Liver (tissue), 10 donors: ENCODE data around the gene IQCE. TPM values are rescaled to one million over a fixed set of nuclear protein-coding genes. Genes with fewer than 3 reads are reported as not detected.
A peak's percentile ranks its signal among the peaks of the same experiment; 100 is the strongest.

Experiments
- DNase-seq: peaks from one replicate; pipeline ENCODE4 v3.0.0-alpha.2; 2017; ENCODE audit warnings: low spot score
- H3K27ac ChIP-seq, 2 donors: one replicate each; pipeline ENCODE4 v1.7.0; 2013; ENCODE audit warnings: inconsistent platforms in 2 of 2, low read length in 2 of 2, control low read depth in 1 of 2, low read depth in 1 of 2, mild to moderate bottlenecking in 1 of 2
- H3K27me3 ChIP-seq, 4 donors: one replicate each; pipeline versions ENCODE4 v1.6.1 to v1.7.0; 2013; ENCODE audit warnings: low read length in 3 of 4, inconsistent platforms in 1 of 4, mild to moderate bottlenecking in 1 of 4, moderate library complexity in 1 of 4; ENCODE audit not compliant: control insufficient read depth in 4 of 4, insufficient read depth in 4 of 4
- H3K36me3 ChIP-seq, 4 donors: one replicate each; pipeline versions ENCODE4 v1.6.1 to v1.7.0; 2013; ENCODE audit warnings: low read length in 3 of 4, mild to moderate bottlenecking in 3 of 4, low read depth in 1 of 4, moderate library complexity in 1 of 4; ENCODE audit not compliant: control insufficient read depth in 4 of 4, insufficient read depth in 3 of 4
- H3K4me1 ChIP-seq, 4 donors: one replicate each; pipeline versions ENCODE4 v1.6.1 to v1.7.0; 2013; ENCODE audit warnings: low read length in 3 of 4, mild to moderate bottlenecking in 3 of 4, moderate library complexity in 1 of 4; ENCODE audit not compliant: control insufficient read depth in 4 of 4, insufficient read depth in 4 of 4
- H3K4me3 ChIP-seq, 3 donors: one replicate each; pipeline versions ENCODE4 v1.6.1 to v1.7.0; 2013; ENCODE audit warnings: low read length in 3 of 3, control low read depth in 1 of 3, low read depth in 1 of 3, mild to moderate bottlenecking in 1 of 3
- H3K9ac ChIP-seq, 2 donors: one replicate each; pipeline ENCODE4 v1.7.0; 2013; ENCODE audit warnings: low read length in 2 of 2, mild to moderate bottlenecking in 2 of 2, moderate library complexity in 2 of 2, control low read depth in 1 of 2, low read depth in 1 of 2
- H3K9me3 ChIP-seq, 4 donors: one replicate each; pipeline versions ENCODE4 v1.6.1 to v1.7.0; 2013; ENCODE audit warnings: low read length in 3 of 4; ENCODE audit not compliant: control insufficient read depth in 4 of 4
- EGR1 ChIP-seq, 2 donors: IDR thresholded peaks; 2 replicates each; pipeline ENCODE4 v1.6.1; 2016 to 2018; ENCODE audit warnings: antibody characterized with exemption in 2 of 2, low read depth in 2 of 2
- FOXA1 ChIP-seq: IDR thresholded peaks from 2 replicates; pipeline ENCODE4 v1.6.1; 2016; ENCODE audit warnings: antibody characterized with exemption
- FOXA2 ChIP-seq: IDR thresholded peaks from 2 replicates; pipeline ENCODE4 v1.6.1; 2016; ENCODE audit warnings: antibody characterized with exemption
- GABPA ChIP-seq, 2 donors: IDR thresholded peaks in 1 of 2; conservative IDR thresholded peaks in 1 of 2; 2 replicates each; pipeline ENCODE4 v1.6.1; 2016; ENCODE audit warnings: antibody characterized with exemption in 2 of 2, mild to moderate bottlenecking in 1 of 2, moderate library complexity in 1 of 2
- HNF4A ChIP-seq, 2 donors: conservative IDR thresholded peaks; 2 replicates each; pipeline ENCODE4 v1.6.1; 2016; ENCODE audit warnings: antibody characterized with exemption in 2 of 2, mild to moderate bottlenecking in 2 of 2
- HNF4G ChIP-seq: IDR thresholded peaks from 2 replicates; pipeline ENCODE4 v1.6.1; 2016; ENCODE audit warnings: antibody characterized with exemption
- JUND ChIP-seq, 2 donors: IDR thresholded peaks; 2 replicates each; pipeline ENCODE4 v1.6.1; 2016; ENCODE audit warnings: antibody characterized with exemption in 2 of 2
- MAX ChIP-seq: IDR thresholded peaks from 2 replicates; pipeline ENCODE4 v1.6.1; 2016; ENCODE audit warnings: antibody characterized with exemption
- NR2F2 ChIP-seq: IDR thresholded peaks from 2 replicates; pipeline ENCODE4 v1.6.1; 2016; ENCODE audit warnings: antibody characterized with exemption
- RAD21 ChIP-seq, 2 donors: IDR thresholded peaks; 2 replicates each; pipeline ENCODE4 v1.6.1; 2016; ENCODE audit warnings: antibody characterized with exemption in 2 of 2, mild to moderate bottlenecking in 2 of 2
- REST ChIP-seq: IDR thresholded peaks from 2 replicates; pipeline ENCODE4 v1.6.1; 2016; ENCODE audit warnings: antibody characterized with exemption, mild to moderate bottlenecking
- RXRA ChIP-seq, 2 donors: IDR thresholded peaks; 2 replicates each; pipeline ENCODE4 v1.6.1; 2017 to 2018; ENCODE audit warnings: antibody characterized with exemption in 2 of 2, mild to moderate bottlenecking in 1 of 2
- SP1 ChIP-seq: IDR thresholded peaks from 2 replicates; pipeline ENCODE4 v1.6.1; 2018; ENCODE audit warnings: antibody characterized with exemption, mild to moderate bottlenecking
- TAF1 ChIP-seq: conservative IDR thresholded peaks from 2 replicates; pipeline ENCODE4 v1.6.1; 2016; ENCODE audit warnings: antibody characterized with exemption, mild to moderate bottlenecking
- YY1 ChIP-seq: IDR thresholded peaks from 2 replicates; pipeline ENCODE4 v1.6.1; 2016; ENCODE audit warnings: antibody characterized with exemption, mild to moderate bottlenecking
- WGBS: extraction: QIAGEN DNeasy Blood & Tissue Kit; methylation state at CpG from one replicate; pipeline ENCODE4 v1.1.7; 2013; 5-methylcytosine and 5-hydroxymethylcytosine counted together
- polyA plus RNA-seq, 2 donors: library from polyadenylated mRNA; stranded (reverse) in 1 of 2; unstranded in 1 of 2; fragments of 200-250 nt in 1 of 2; fragments of >200 nt in 1 of 2; fragmentation: Nextera tagmentation in 1 of 2; extraction: Ambion mirVana in 1 of 2; gene quantifications; one replicate each; pipeline versions ENCODE4 v1.2.1 to v1.2.3, GENCODE V29; 2013 to 2015
- small RNA-seq: library from RNA; depleted of rRNA; stranded (forward); fragments of <200 nt; gene quantifications from one replicate; pipeline ENCODE3, GENCODE V24; 2014
- total RNA-seq, 2 donors: library from RNA; depleted of rRNA; stranded (reverse); fragments of >200 nt; gene quantifications; one replicate each; pipeline ENCODE4 v1.2.3, GENCODE V29; 2014
- TF ChIP-seq, protein P1 (sequence below): IDR thresholded peaks from 2 replicates; pipeline ENCODE4 v1.6.1; 2016; ENCODE audit warnings: antibody characterized with exemption
- TF ChIP-seq, protein P2 (sequence below): fragments of 150-350 bp; IDR thresholded peaks from 2 replicates; pipeline ENCODE4 v1.5.1; 2017; ENCODE audit warnings: improper control_type of control experiment, low read depth, low read length; ENCODE audit not compliant: missing input control
- TF ChIP-seq, protein P3 (sequence below): IDR thresholded peaks from 2 replicates; pipeline ENCODE4 v1.6.1; 2016; ENCODE audit warnings: antibody characterized with exemption
- donor health status: healthy.
- donor health status: healthy.
- donor health status: healthy.
- donor health status: healthy.
- donor health status: healthy.

IQCE gene
- total and polyA plus RNA-seq, 4 donors, result 2.1 to 5.9 (median 3.6) TPM

GRCh38 chr7:2663960-2664359 is 105.2 kb downstream of the IQCE start:
- TF ChIP-seq HNF4G (no peak), REST (no peak), EGR1 (IDR thresholded peaks at IDR 0.05; ENCODE audit: low read depth in 2 of 2) (no peak), NR2F2 (no peak), RXRA (IDR thresholded peaks at IDR 0.05) (no peak), MAX (no peak), RAD21 (IDR thresholded peaks at IDR 0.05) (no peak), HNF4A (conservative IDR thresholded peaks at IDR 0.05) (no peak), FOXA1 (no peak), TAF1 (no peak), GABPA (IDR thresholded peaks at IDR 0.05 in 1 of 2, conservative IDR thresholded peaks at IDR 0.05 in 1 of 2) (no peak), SP1 (no peak), YY1 (no peak), JUND (IDR thresholded peaks at IDR 0.05) (no peak), FOXA2 (no peak)
- TF ChIP-seq, protein P1, sequence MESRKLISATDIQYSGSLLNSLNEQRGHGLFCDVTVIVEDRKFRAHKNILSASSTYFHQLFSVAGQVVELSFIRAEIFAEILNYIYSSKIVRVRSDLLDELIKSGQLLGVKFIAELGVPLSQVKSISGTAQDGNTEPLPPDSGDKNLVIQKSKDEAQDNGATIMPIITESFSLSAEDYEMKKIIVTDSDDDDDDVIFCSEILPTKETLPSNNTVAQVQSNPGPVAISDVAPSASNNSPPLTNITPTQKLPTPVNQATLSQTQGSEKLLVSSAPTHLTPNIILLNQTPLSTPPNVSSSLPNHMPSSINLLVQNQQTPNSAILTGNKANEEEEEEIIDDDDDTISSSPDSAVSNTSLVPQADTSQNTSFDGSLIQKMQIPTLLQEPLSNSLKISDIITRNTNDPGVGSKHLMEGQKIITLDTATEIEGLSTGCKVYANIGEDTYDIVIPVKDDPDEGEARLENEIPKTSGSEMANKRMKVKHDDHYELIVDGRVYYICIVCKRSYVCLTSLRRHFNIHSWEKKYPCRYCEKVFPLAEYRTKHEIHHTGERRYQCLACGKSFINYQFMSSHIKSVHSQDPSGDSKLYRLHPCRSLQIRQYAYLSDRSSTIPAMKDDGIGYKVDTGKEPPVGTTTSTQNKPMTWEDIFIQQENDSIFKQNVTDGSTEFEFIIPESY, result no peak
- TF ChIP-seq, protein P2, sequence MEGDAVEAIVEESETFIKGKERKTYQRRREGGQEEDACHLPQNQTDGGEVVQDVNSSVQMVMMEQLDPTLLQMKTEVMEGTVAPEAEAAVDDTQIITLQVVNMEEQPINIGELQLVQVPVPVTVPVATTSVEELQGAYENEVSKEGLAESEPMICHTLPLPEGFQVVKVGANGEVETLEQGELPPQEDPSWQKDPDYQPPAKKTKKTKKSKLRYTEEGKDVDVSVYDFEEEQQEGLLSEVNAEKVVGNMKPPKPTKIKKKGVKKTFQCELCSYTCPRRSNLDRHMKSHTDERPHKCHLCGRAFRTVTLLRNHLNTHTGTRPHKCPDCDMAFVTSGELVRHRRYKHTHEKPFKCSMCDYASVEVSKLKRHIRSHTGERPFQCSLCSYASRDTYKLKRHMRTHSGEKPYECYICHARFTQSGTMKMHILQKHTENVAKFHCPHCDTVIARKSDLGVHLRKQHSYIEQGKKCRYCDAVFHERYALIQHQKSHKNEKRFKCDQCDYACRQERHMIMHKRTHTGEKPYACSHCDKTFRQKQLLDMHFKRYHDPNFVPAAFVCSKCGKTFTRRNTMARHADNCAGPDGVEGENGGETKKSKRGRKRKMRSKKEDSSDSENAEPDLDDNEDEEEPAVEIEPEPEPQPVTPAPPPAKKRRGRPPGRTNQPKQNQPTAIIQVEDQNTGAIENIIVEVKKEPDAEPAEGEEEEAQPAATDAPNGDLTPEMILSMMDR, result no peak
- TF ChIP-seq, protein P3, sequence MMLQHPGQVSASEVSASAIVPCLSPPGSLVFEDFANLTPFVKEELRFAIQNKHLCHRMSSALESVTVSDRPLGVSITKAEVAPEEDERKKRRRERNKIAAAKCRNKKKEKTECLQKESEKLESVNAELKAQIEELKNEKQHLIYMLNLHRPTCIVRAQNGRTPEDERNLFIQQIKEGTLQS, result no peak
- DNase-seq, result no peak
- Histone ChIP-seq H3K9ac (peak overlapping the region in 1 of 2 donors; percentile 65), H3K36me3 (peaks cover 0 to 4% (median 0%) of the 10 kb centered on the region in 4 donors), H3K27ac (peak overlapping the region; percentile 96), H3K4me1 (peaks cover 15 to 55% (median 43%) of the 10 kb centered on the region in 4 donors), H3K9me3 (no peaks in the 10 kb centered on the region), H3K27me3 (no peaks in the 10 kb centered on the region), H3K4me3 (no peak overlapping the region)
- 48% methylated on average over 4 of the region's 4 CpGs for WGBS

Small RNA genes within 50 kb of the gene (small RNA-seq; reads per million reads assigned to genes)
- not detected for gene MIR4648

Other genes with a start within 250 kb of the IQCE start
- gene SNX8, start 244.5 kb upstream of the IQCE start, total RNA-seq, result 10 to 100 TPM; 10.7 to 20.8 TPM
- gene SNX8, start 244.5 kb upstream of the IQCE start, polyA plus RNA-seq, result 10 to 100 TPM in 1 of 2 donors, 1 to 10 TPM in 1; 8.7 to 19.0 TPM
- 10 to 100 TPM; 63.3 to 98.8 TPM for gene EIF3B, start 204.2 kb upstream of the IQCE start, total RNA-seq
- 10 to 100 TPM; 27.4 to 58.3 TPM for gene EIF3B, start 204.2 kb upstream of the IQCE start, polyA plus RNA-seq
- 1 to 10 TPM; 3.2 to 5.9 TPM for gene CHST12, start 155.4 kb upstream of the IQCE start, total RNA-seq
- 10 to 100 TPM in 1 of 2 donors, 1 to 10 TPM in 1; 4.5 to 11.9 TPM for gene CHST12, start 155.4 kb upstream of the IQCE start, polyA plus RNA-seq
- gene GRIFIN, start 82.6 kb upstream of the IQCE start, total RNA-seq, result not detected
- gene GRIFIN, start 82.6 kb upstream of the IQCE start, polyA plus RNA-seq, result not detected
- 1 to 10 TPM; 2.8 to 2.9 TPM for gene LFNG, start 39.2 kb upstream of the IQCE start, total RNA-seq
- 1 to 10 TPM in 1 of 2 donors, under 1 TPM in 1; 0.22 to 2.4 TPM for gene LFNG, start 39.2 kb upstream of the IQCE start, polyA plus RNA-seq
- gene BRAT1, start 3.5 kb upstream of the IQCE start, total RNA-seq, result 10 to 100 TPM; 16.5 to 20.7 TPM
- gene BRAT1, start 3.5 kb upstream of the IQCE start, polyA plus RNA-seq, result 10 to 100 TPM in 1 of 2 donors, 1 to 10 TPM in 1; 10.0 to 16.9 TPM
- 10 to 100 TPM; 16.7 to 18.1 TPM for gene TTYH3, start 73.0 kb downstream of the IQCE start, total RNA-seq
- gene TTYH3, start 73.0 kb downstream of the IQCE start, polyA plus RNA-seq, result 10 to 100 TPM in 1 of 2 donors, 1 to 10 TPM in 1; 8.2 to 19.6 TPM
- 1 to 10 TPM in 1 of 2 donors, not detected in 1; 1.3 TPM for gene AMZ1, start 129.2 kb downstream of the IQCE start, total RNA-seq
- gene AMZ1, start 129.2 kb downstream of the IQCE start, polyA plus RNA-seq, result 1 to 10 TPM in 1 of 2 donors, under 1 TPM in 1; 0.10 to 1.1 TPM